Coronary artery (tissue), 2 donors: ENCODE data around the gene HOXB9.

Experiments
- DNase-seq: peaks from one replicate; pipeline ENCODE4 v3.0.0-alpha.2; 2017; ENCODE audit warnings: low spot score
- H3K27ac ChIP-seq, 2 donors: fragments of 200-600 bp; sonication (generic); one replicate each; pipeline ENCODE4 v1.5.1; 2016 to 2019
- H3K4me3 ChIP-seq: fragments of 200-600 bp; sonication (generic); 2 replicates; pipeline ENCODE4 v1.5.1; 2016; ENCODE audit warnings: mild to moderate bottlenecking, moderate library complexity
- CTCF ChIP-seq: fragments of 200-600 bp; sonication (generic); IDR thresholded peaks from one replicate; pipeline ENCODE4 v1.5.1; 2019; ENCODE audit warnings: antibody characterized with exemption

Gene HOXB9

DNA sequence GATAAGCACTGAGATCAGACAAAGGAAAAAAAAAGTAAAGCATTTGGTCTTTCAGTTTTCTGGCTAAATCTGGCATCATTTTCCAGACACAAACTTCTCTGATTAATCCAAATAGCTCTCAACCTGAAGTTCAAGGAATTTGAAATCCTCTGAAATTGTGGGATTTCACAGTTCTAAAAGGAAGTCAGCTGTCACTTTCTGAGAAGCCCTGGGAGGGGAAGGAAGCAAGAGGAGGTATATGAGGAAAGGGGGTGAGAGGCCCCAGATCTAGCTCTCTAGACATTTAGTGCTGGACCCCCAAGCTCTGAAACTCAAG is 17.5 kb upstream of the HOXB9 start:
- Histone ChIP-seq H3K27ac (no peak overlapping the region), H3K4me3 (no peak overlapping the region)
- DNase-seq, result no peak
- TF ChIP-seq CTCF, result no peak

DNA sequence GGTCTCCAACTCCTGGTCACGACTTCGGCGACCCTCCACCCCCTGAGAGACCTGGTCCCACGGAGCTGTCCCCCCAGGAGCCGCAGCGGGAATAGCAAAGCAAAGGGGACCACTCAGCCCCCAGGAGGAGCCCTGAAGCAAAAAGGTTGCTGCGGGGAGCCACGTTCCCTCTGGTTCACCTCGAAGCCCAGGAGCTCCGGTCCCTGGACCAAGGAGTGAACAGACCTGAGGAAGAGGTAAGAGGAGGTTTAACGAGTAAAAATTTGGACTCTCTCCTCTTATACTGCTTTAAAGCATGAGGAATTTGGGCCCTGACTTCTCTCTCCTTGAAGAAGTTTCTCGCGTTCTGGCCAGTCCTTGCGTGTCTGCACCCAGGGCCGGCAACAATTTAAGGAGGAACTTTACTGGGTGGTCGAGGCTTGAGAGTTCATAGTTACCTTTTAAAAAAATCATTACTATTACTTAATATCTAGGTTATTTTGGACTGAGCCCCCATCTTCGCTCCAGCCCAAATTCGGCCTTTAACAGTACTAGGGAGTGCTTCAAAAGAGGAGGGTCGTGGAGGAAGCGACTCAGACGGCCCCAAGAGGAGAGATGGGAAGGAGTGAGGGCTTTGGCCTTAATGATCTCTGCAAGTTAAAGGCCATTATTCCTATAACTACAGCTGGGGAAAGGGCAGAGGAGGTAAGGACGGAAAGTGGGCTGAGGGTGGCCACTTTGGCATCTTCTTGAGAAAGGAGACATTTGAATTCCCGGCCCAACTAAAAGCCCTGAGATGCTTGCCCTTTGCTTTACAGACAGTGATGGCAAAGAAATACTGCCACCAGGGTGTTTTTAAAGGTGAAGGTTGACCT is 16.9 kb upstream of the HOXB9 start:
- H3K4me3 ChIP-seq, result no peak overlapping the region
- TF ChIP-seq CTCF, result no peak
- no peak overlapping the region for H3K27ac ChIP-seq
- DNase-seq, result no peak

- Histone ChIP-seq H3K27ac (no peak overlapping the region), H3K4me3 (no peak overlapping the region)
- no peak for DNase-seq
- TF ChIP-seq CTCF, result no peak
Observed at GRCh38 chr17:48642059-48642842, 16.1 kb upstream of the HOXB9 start.

DNA sequence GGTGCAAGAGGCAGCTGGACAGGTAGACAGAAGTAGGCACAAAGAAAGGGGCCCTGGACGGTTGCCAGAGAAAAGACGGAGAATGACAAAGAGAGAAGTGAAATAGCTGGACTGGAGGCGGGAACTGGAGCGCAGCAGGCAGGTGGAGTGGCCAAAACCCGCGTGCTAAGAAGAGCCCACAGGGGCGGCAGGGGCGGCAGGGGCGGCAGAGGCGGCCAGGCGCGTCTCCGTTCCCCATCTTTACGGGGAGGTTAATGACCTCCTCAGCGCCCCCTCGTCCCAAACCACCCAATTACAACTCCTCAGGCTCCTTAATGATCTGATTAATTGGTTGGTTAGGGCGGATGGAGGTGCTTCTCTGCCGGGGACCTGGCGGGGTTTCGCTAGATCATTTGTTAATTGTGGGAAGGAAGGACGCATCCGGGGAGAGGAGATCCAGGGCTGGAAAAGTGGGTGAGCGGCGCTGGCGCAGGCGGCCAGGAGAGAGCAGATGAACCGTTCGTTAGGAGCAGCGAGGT is 15.4 kb upstream of the HOXB9 start:
- TF ChIP-seq CTCF, result no peak
- DNase-seq, result no peak
- no peak overlapping the region for H3K4me3 ChIP-seq
- no peak overlapping the region for H3K27ac ChIP-seq

DNA sequence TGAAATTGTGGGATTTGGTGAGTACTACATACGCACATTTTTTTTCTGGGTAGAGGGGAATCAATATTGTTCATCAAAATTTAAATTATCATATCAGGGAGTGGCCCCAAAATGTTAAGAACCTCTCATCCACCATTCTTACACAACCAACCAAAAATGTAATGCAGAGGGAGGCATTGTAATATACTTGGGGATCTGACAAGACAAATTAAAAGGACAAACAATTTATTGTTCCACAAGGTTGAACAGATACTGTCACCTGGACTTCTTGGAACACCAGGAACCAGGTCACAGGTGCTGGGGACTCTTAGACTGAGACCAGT is 14.7 kb upstream of the HOXB9 start:
- TF ChIP-seq CTCF, result no peak
- H3K27ac ChIP-seq, result no peak overlapping the region
- no peak for DNase-seq
- no peak overlapping the region for H3K4me3 ChIP-seq

- DNase-seq, result no peak
- H3K27ac ChIP-seq, result no peak overlapping the region
Observed at GRCh38 chr17:48639982-48640857, 14.1 kb upstream of the HOXB9 start.

More at GRCh38 chr17:48639982-48640857, 14.1 kb upstream of the HOXB9 start:
- H3K4me3 ChIP-seq, result no peak overlapping the region
- no peak for TF ChIP-seq CTCF
